Measurements from ENCODE around the gene DAAM1. TPM values are rescaled to one million over a fixed set of nuclear protein-coding genes. Genes with fewer than 3 reads are reported as not detected.
A peak's percentile ranks its signal among the peaks of the same experiment; 100 is the strongest.

Gene DAAM1
- total RNA-seq, 2 experiments from 2014 or later = 30.1 to 72.8 TPM

DNA sequence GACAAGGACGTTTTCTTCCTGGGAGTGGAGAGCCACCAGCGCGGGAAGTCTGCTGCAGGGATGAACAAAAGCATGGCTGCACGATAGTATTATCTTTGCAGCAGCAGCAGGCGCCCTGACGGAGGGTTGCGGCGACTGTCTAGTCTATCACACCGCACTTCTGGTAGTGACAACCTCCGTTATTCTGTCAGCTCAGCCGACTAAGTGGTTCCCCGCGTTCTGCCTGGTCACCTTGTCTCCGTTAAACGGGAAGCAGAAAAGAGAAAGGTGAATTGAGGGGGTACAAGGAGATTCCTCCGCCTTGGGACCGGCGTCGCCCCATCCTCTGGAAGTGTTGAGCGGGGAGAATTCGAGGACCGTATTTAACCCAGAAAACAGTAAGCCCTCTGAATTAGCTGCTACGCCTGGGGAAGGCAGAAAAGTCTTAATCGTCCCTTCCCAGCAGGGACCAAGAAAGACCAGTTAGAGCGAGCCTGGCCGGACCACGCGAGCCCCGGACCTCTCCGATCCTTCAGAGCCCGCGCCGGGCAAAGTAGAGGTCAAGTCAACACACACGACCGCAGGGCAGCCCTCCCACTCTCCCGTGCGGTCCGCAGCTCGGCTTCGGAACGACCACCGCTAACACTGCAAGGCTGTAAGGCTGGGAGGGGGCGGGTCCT lies 536 bp upstream of the DAAM1 start:
- DNase-seq (ENCODE audit: low spot score) = peak; percentile 81
- peak overlapping the region; percentile 95; the same call in 1 of the 2 replicates for H2AFZ ChIP-seq (ENCODE audit: low read length)
- no peaks in the 10 kb centered on the region for H3K9me2 ChIP-seq (ENCODE audit: insufficient read depth, low read length)
- H3K4me3 ChIP-seq (ENCODE audit: low read depth, low read length, poor library complexity, severe bottlenecking) = peak overlapping the region; percentile 85
- CTCF ChIA-PET (ENCODE audit: unreplicated experiment) = interaction anchor here (0.6 to 0.9 kb wide), 2 partner anchors 142 to 1848 kb away, joined by 3 read pairs; no protein-coding TSS in a partner anchor
- H3K4me2 ChIP-seq (ENCODE audit: low read length) = peak overlapping the region; percentile 77
- POLR2A ChIA-PET = interaction anchor here (0.5 to 5.2 kb wide), 7 partner anchors 9 to 256 kb away, joined by 3 to 36 read pairs (median 6); no protein-coding TSS in a partner anchor
- H3K4me1 ChIP-seq (ENCODE audit: insufficient read depth, low read length, poor library complexity, severe bottlenecking) = peaks cover 60% of the 10 kb centered on the region
- TSS peak; percentile 97 for BruUV-seq (replicated peaks)
- peaks cover 9% of the 10 kb centered on the region; the same call in 1 of the 2 replicates for H3K36me3 ChIP-seq (ENCODE audit: insufficient read depth, low read length)
- intact Hi-C loops (cut with micrococcal nuclease; ENCODE audit: unreplicated experiment) = loop anchor here (1.0 to 5.0 kb wide), 7 partner anchors 61 to 1139 kb away; partner anchors contain the start of genes JKAMP and L3HYPDH
- H3K79me2 ChIP-seq (ENCODE audit: insufficient read depth, low read depth, low read length) = peaks cover 40% of the 10 kb centered on the region
- peak overlapping the region; percentile 73 for H3K27ac ChIP-seq (ENCODE audit: low read depth, low read length, poor library complexity, severe bottlenecking)
- H4K20me1 ChIP-seq (ENCODE audit: insufficient read depth, low read length) = peaks cover 16% of the 10 kb centered on the region
- TF ChIP-seq, protein P1, sequence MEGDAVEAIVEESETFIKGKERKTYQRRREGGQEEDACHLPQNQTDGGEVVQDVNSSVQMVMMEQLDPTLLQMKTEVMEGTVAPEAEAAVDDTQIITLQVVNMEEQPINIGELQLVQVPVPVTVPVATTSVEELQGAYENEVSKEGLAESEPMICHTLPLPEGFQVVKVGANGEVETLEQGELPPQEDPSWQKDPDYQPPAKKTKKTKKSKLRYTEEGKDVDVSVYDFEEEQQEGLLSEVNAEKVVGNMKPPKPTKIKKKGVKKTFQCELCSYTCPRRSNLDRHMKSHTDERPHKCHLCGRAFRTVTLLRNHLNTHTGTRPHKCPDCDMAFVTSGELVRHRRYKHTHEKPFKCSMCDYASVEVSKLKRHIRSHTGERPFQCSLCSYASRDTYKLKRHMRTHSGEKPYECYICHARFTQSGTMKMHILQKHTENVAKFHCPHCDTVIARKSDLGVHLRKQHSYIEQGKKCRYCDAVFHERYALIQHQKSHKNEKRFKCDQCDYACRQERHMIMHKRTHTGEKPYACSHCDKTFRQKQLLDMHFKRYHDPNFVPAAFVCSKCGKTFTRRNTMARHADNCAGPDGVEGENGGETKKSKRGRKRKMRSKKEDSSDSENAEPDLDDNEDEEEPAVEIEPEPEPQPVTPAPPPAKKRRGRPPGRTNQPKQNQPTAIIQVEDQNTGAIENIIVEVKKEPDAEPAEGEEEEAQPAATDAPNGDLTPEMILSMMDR (conservative IDR thresholded peaks at IDR 0.05; ENCODE audit: low read length) = no peak
- TF ChIP-seq EZH2phosphoT487 (IDR thresholded peaks at IDR 0.05; ENCODE audit: borderline replicate concordance, low read depth, low read length) = no peak
- no peaks in the 10 kb centered on the region for H3K9me3 ChIP-seq (ENCODE audit: low read length)

GRCh38 chr14:59189091-59189785 lies 771 bp downstream of the DAAM1 start:
- Histone ChIP-seq H3K4me1 (ENCODE audit: insufficient read depth, low read length, poor library complexity, severe bottlenecking) (peaks cover 70% of the 10 kb centered on the region), H3K9me3 (ENCODE audit: low read length) (no peaks in the 10 kb centered on the region), H3K4me2 (ENCODE audit: low read length) (peak overlapping the region; percentile 93), H3K36me3 (ENCODE audit: insufficient read depth, low read length) (peaks cover 20% of the 10 kb centered on the region; the same call in 1 of the 2 replicates), H3K27ac (ENCODE audit: low read depth, low read length, poor library complexity, severe bottlenecking) (peak overlapping the region; percentile 73), H3K9me2 (ENCODE audit: insufficient read depth, low read length) (no peaks in the 10 kb centered on the region), H2AFZ (ENCODE audit: low read length) (peak overlapping the region; percentile 3; the same call in 1 of the 2 replicates), H3K4me3 (ENCODE audit: low read depth, low read length, poor library complexity, severe bottlenecking) (peak overlapping the region; percentile 85), H4K20me1 (ENCODE audit: insufficient read depth, low read length) (peaks cover 16% of the 10 kb centered on the region), H3K79me2 (ENCODE audit: insufficient read depth, low read depth, low read length) (peaks cover 53% of the 10 kb centered on the region)
- peak; percentile 78 for DNase-seq (ENCODE audit: low spot score)
- CTCF ChIA-PET (ENCODE audit: unreplicated experiment) = interaction anchor here (0.5 to 1.6 kb wide), 5 partner anchors 12 to 141 kb away, joined by 3 to 4 read pairs (median 3); no protein-coding TSS in a partner anchor
- POLR2A ChIA-PET = interaction anchor here (0.5 to 5.2 kb wide), 11 partner anchors 10 to 297 kb away, joined by 3 to 36 read pairs (median 3); no protein-coding TSS in a partner anchor
- BruUV-seq (replicated peaks) = no TSS peak
- TF ChIP-seq, protein P1 (conservative IDR thresholded peaks at IDR 0.05; ENCODE audit: low read length) = 0 out of 2 replicates have a peak, but pooled peaks have one; percentile 33
- no peak for TF ChIP-seq EZH2phosphoT487 (IDR thresholded peaks at IDR 0.05; ENCODE audit: borderline replicate concordance, low read depth, low read length)
- intact Hi-C loops (cut with micrococcal nuclease; ENCODE audit: unreplicated experiment) = loop anchor here (1.0 to 5.0 kb wide), 5 partner anchors 41 to 1138 kb away; no protein-coding TSS in a partner anchor

All from OCI-LY7 (cell line).